ENCODE data around the gene PLCB2.

Gene PLCB2

DNA sequence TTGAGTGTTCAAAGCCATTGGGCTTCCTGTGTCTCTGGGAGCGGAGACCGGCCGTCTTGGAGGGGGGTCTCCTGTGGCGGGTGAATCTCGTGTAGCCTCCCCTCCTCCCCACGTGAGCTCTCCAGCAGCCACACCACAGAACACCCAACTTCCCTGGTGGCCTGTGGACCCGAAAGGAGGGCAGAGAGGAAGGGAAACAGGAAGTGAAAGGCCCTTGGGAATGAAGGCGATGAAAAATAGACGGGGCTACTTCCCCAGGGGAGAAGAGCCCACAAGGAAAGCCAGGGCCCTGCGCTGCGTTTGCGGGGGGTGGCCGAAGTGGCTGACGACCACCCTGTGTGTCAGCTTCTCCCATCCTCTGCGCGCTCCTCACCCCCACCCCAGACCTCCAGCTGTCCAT is 30.3 kb downstream of the PLCB2 start:
- Histone ChIP-seq H3K36me3 (ENCODE audit: insufficient read depth, insufficient read length, low read length) (peaks cover 7% of the 10 kb centered on the region), H3K4me3 (ENCODE audit: insufficient read length, low read depth) (no peak overlapping the region), H3K4me1 (ENCODE audit: insufficient read depth, insufficient read length) (peaks cover 5% of the 10 kb centered on the region), H3K9ac (ENCODE audit: insufficient read length, low read depth) (no peak overlapping the region), H3K9me3 (ENCODE audit: insufficient read depth, low read length) (peaks cover 4% of the 10 kb centered on the region; the same call in 1 of the 2 replicates), H3K27me3 (ENCODE audit: insufficient read depth, insufficient read length) (peaks cover 21% of the 10 kb centered on the region)
- DNase-seq (ENCODE audit: low read depth, low spot score), result no peak
- no peak for TF ChIP-seq YY1 (IDR thresholded peaks at IDR 0.05; ENCODE audit: insufficient read depth, insufficient read length)
- TF ChIP-seq SUZ12 (IDR thresholded peaks at IDR 0.05; ENCODE audit: extremely low read depth, insufficient read depth, insufficient read length), result no peak
- TF ChIP-seq ZNF274 (IDR thresholded peaks at IDR 0.05; ENCODE audit: low read depth, low read length), result no peak

DNA sequence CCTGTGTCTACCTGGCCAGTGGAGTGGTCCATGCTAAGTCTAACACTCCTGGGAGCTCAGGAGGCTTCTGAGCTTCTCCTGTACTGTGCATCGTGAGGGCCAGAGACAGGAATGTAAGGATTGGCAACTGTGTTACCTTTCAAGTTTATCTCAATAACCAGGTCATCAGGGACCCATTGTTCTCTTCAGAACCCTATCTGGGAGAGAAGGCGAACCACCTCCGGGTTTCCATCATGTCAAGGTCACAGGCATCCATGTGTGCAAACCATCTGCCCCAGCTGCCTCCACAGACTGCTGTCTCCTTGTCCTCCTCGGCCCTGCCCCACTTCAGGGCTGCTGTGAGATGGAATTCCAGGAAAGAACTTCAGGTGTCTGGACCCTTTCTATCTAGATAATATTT is 30.8 kb downstream of the PLCB2 start:
- Histone ChIP-seq H3K36me3 (ENCODE audit: insufficient read depth, insufficient read length, low read length) (peaks cover 7% of the 10 kb centered on the region), H3K4me1 (ENCODE audit: insufficient read depth, insufficient read length) (peaks cover 5% of the 10 kb centered on the region), H3K9me3 (ENCODE audit: insufficient read depth, low read length) (peaks cover 4% of the 10 kb centered on the region; the same call in 1 of the 2 replicates), H3K4me3 (ENCODE audit: insufficient read length, low read depth) (no peak overlapping the region), H3K9ac (ENCODE audit: insufficient read length, low read depth) (no peak overlapping the region), H3K27me3 (ENCODE audit: insufficient read depth, insufficient read length) (peaks cover 16% of the 10 kb centered on the region)
- TF ChIP-seq SUZ12 (IDR thresholded peaks at IDR 0.05; ENCODE audit: extremely low read depth, insufficient read depth, insufficient read length) (no peak), YY1 (IDR thresholded peaks at IDR 0.05; ENCODE audit: insufficient read depth, insufficient read length) (no peak), ZNF274 (IDR thresholded peaks at IDR 0.05; ENCODE audit: low read depth, low read length) (no peak)
- no peak for DNase-seq (ENCODE audit: low read depth, low spot score)

DNA sequence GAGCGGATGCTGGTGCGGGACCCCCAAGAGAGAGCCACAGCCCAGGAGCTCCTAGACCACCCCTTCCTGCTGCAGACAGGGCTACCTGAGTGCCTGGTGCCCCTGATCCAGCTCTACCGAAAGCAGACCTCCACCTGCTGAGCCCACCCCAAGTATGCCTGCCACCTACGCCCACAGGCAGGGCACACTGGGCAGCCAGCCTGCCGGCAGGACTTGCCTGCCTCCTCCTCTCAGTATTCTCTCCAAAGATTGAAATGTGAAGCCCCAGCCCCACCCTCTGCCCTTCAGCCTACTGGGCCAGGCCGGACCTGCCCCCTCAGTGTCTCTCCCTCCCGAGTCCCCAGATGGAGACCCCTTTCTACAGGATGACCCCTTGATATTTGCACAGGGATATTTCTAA is 31.8 kb downstream of the PLCB2 start:
- Histone ChIP-seq H3K4me1 (ENCODE audit: insufficient read depth, insufficient read length) (peaks cover 5% of the 10 kb centered on the region), H3K4me3 (ENCODE audit: insufficient read length, low read depth) (no peak overlapping the region), H3K9me3 (ENCODE audit: insufficient read depth, low read length) (peaks cover 4% of the 10 kb centered on the region; the same call in 1 of the 2 replicates), H3K9ac (ENCODE audit: insufficient read length, low read depth) (no peak overlapping the region), H3K27me3 (ENCODE audit: insufficient read depth, insufficient read length) (peaks cover 9% of the 10 kb centered on the region), H3K36me3 (ENCODE audit: insufficient read depth, insufficient read length, low read length) (peaks cover 7% of the 10 kb centered on the region)
- no peak for TF ChIP-seq SUZ12 (IDR thresholded peaks at IDR 0.05; ENCODE audit: extremely low read depth, insufficient read depth, insufficient read length)
- no peak for TF ChIP-seq YY1 (IDR thresholded peaks at IDR 0.05; ENCODE audit: insufficient read depth, insufficient read length)
- TF ChIP-seq ZNF274 (IDR thresholded peaks at IDR 0.05; ENCODE audit: low read depth, low read length), result no peak
- DNase-seq (ENCODE audit: low read depth, low spot score), result no peak

DNA sequence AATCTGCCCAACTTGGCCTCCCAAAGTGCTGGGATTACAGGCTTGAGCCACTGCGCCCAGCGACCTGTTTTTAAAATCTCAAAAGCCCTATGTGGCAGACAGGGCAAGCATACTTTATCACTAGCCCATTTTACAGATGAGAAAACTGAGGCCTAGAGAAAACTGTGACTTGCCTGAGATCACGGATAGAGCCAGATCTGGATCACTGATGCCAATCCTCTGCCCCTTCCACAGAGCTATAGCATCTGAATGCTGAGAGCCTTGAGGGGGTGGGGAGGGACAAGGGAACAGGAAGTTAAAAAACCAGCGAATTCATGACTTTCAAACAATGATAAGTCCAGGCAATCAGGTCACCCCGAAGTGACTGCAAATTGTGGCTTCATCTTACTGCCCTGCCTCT is 32.2 kb downstream of the PLCB2 start:
- Histone ChIP-seq H3K9ac (ENCODE audit: insufficient read length, low read depth) (no peak overlapping the region), H3K36me3 (ENCODE audit: insufficient read depth, insufficient read length, low read length) (peaks cover 7% of the 10 kb centered on the region), H3K9me3 (ENCODE audit: insufficient read depth, low read length) (peaks cover 4% of the 10 kb centered on the region; the same call in 1 of the 2 replicates), H3K4me3 (ENCODE audit: insufficient read length, low read depth) (no peak overlapping the region), H3K27me3 (ENCODE audit: insufficient read depth, insufficient read length) (peaks cover 4% of the 10 kb centered on the region), H3K4me1 (ENCODE audit: insufficient read depth, insufficient read length) (peaks cover 5% of the 10 kb centered on the region)
- TF ChIP-seq ZNF274 (IDR thresholded peaks at IDR 0.05; ENCODE audit: low read depth, low read length), result no peak
- TF ChIP-seq YY1 (IDR thresholded peaks at IDR 0.05; ENCODE audit: insufficient read depth, insufficient read length), result no peak
- TF ChIP-seq SUZ12 (IDR thresholded peaks at IDR 0.05; ENCODE audit: extremely low read depth, insufficient read depth, insufficient read length), result no peak
- no peak for DNase-seq (ENCODE audit: low read depth, low spot score)

DNA sequence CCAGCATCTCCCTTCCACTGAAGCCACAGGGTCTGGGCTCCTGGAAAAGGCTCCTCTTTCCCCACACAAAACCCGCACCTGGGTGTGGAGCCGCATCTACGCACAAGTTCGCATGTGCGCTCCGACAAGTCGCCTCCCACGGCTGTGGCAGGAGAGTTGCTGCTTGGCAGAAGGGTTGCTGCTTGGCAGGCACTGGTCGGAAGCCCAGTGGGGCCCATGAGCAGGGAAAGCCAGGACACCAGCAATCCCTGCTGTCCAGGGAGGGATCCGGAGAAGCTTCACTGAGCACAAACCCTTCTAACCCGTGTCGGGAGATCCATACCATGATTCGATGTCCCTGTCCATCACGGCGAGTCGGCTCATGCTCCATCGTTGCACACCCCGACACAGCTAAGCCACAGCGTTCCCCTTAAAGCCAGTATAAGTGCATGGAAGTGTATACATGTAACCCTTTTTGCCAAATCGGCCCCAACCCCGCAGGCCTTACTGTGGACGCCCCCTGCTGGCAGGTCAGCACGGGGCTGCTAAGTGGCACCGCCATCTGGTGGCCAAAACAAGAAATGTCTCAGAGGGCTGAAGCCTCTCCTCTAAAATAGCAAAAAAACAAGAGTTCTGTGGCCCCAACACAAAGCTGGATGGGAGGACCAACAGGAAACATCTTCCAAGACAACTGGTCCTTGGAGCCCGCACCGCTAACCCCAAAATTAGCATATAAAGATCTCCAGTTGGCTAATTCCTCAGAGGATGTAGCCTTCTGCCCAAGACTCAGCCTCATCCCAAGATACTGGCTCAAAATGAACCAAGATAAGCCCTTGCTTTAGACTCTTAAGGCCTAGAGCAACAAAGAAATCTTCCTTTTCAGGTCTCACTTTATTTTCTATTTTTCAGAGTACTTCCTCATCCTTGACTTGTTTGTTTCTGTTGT is 33.1 kb downstream of the PLCB2 start:
- Histone ChIP-seq H3K36me3 (ENCODE audit: insufficient read depth, insufficient read length, low read length) (peaks cover 7% of the 10 kb centered on the region), H3K27me3 (ENCODE audit: insufficient read depth, insufficient read length) (no peaks in the 10 kb centered on the region), H3K9ac (ENCODE audit: insufficient read length, low read depth) (no peak overlapping the region), H3K4me3 (ENCODE audit: insufficient read length, low read depth) (no peak overlapping the region), H3K4me1 (ENCODE audit: insufficient read depth, insufficient read length) (peaks cover 8% of the 10 kb centered on the region), H3K9me3 (ENCODE audit: insufficient read depth, low read length) (peaks cover 4% of the 10 kb centered on the region; the same call in 1 of the 2 replicates)
- no peak for DNase-seq (ENCODE audit: low read depth, low spot score)
- TF ChIP-seq ZNF274 (IDR thresholded peaks at IDR 0.05; ENCODE audit: low read depth, low read length) (no peak), YY1 (IDR thresholded peaks at IDR 0.05; ENCODE audit: insufficient read depth, insufficient read length) (no peak), SUZ12 (IDR thresholded peaks at IDR 0.05; ENCODE audit: extremely low read depth, insufficient read depth, insufficient read length) (no peak)

DNA sequence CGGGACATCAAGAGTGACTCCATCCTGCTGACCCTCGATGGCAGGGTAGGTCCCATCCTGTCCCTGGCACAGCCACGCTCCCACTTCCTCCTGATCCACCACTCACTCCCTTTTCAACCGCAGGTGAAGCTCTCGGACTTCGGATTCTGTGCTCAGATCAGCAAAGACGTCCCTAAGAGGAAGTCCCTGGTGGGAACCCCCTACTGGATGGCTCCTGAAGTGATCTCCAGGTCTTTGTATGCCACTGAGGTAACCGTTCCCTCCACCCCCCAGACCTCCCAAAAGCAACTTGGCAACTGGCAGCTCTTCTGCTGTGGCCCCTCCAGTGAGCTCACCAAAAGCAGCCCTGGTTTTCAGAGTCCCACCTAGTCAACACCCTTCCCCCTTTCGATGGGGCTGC is 34.3 kb downstream of the PLCB2 start:
- Histone ChIP-seq H3K27me3 (ENCODE audit: insufficient read depth, insufficient read length) (no peaks in the 10 kb centered on the region), H3K4me3 (ENCODE audit: insufficient read length, low read depth) (no peak overlapping the region), H3K36me3 (ENCODE audit: insufficient read depth, insufficient read length, low read length) (peaks cover 7% of the 10 kb centered on the region), H3K9ac (ENCODE audit: insufficient read length, low read depth) (no peak overlapping the region), H3K4me1 (ENCODE audit: insufficient read depth, insufficient read length) (peaks cover 9% of the 10 kb centered on the region), H3K9me3 (ENCODE audit: insufficient read depth, low read length) (peaks cover 4% of the 10 kb centered on the region; the same call in 1 of the 2 replicates)
- DNase-seq (ENCODE audit: low read depth, low spot score), result no peak
- TF ChIP-seq YY1 (IDR thresholded peaks at IDR 0.05; ENCODE audit: insufficient read depth, insufficient read length) (no peak), ZNF274 (IDR thresholded peaks at IDR 0.05; ENCODE audit: low read depth, low read length) (no peak), SUZ12 (IDR thresholded peaks at IDR 0.05; ENCODE audit: extremely low read depth, insufficient read depth, insufficient read length) (no peak)

DNA sequence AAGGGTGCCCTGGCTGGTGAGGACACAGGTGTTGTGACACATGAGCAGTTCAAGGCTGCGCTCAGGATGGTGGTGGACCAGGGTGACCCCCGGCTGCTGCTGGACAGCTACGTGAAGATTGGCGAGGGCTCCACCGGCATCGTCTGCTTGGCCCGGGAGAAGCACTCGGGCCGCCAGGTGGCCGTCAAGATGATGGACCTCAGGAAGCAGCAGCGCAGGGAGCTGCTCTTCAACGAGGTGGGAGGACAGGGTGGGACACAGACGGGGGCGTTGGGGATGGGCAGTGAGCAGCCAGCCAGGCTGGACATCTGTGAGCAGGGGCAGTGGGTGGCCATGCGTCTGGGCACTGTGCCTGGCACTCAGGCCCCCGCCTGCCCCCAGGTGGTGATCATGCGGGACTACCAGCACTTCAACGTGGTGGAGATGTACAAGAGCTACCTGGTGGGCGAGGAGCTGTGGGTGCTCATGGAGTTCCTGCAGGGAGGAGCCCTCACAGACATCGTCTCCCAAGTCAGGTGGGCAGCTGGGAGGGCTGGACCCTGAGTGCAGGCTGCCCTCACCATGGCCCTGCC is 35.2 kb downstream of the PLCB2 start:
- H3K9me3 ChIP-seq (ENCODE audit: insufficient read depth, low read length), result peaks cover 4% of the 10 kb centered on the region; the same call in 1 of the 2 replicates
- H3K4me1 ChIP-seq (ENCODE audit: insufficient read depth, insufficient read length), result peaks cover 12% of the 10 kb centered on the region
- peaks cover 3% of the 10 kb centered on the region for H3K36me3 ChIP-seq (ENCODE audit: insufficient read depth, insufficient read length, low read length)
- no peak for TF ChIP-seq YY1 (IDR thresholded peaks at IDR 0.05; ENCODE audit: insufficient read depth, insufficient read length)
- no peak for TF ChIP-seq SUZ12 (IDR thresholded peaks at IDR 0.05; ENCODE audit: extremely low read depth, insufficient read depth, insufficient read length)
- TF ChIP-seq ZNF274 (IDR thresholded peaks at IDR 0.05; ENCODE audit: low read depth, low read length), result no peak
- no peak overlapping the region for H3K9ac ChIP-seq (ENCODE audit: insufficient read length, low read depth)
- no peak overlapping the region for H3K4me3 ChIP-seq (ENCODE audit: insufficient read length, low read depth)
- DNase-seq (ENCODE audit: low read depth, low spot score), result no peak
- H3K27me3 ChIP-seq (ENCODE audit: insufficient read depth, insufficient read length), result no peaks in the 10 kb centered on the region
